CD4-positive, alpha-beta memory T cell (primary cell): Measurements from ENCODE around the gene NDST1. TPM values are rescaled to one million over a fixed set of nuclear protein-coding genes. Genes with fewer than 3 reads are reported as not detected.

ENCODE experiments used
- CTCF ChIA-PET: fragments of 350-600 bp; sonication (Branson Sonifier 250); formaldehyde crosslinking; loops from one replicate; lab custom pipeline; 2021; ENCODE audit warnings: inconsistent platforms; ENCODE audit not compliant: partially characterized antibody; lab: Charles Lee
- POLR2A ChIA-PET: fragments of 350-600 bp; sonication (Branson Sonifier 250); formaldehyde crosslinking; loops from one replicate; lab custom pipeline; 2021; ENCODE audit not compliant: partially characterized antibody; lab: Charles Lee
- DNase-seq, 5 donors: peaks; one replicate each; pipeline versions ENCODE4 v3.0.0 to v3.0.0-alpha.2; 2020 to 2022; ENCODE audit warnings: mixed read lengths in 1 of 5
- H3K27ac ChIP-seq: one replicate; pipeline ENCODE4 v1.7.0; 2013; ENCODE audit warnings: low read depth, low read length
- H3K27me3 ChIP-seq: 2 replicates; pipeline ENCODE4 v1.7.0; 2013; ENCODE audit warnings: mild to moderate bottlenecking, low read length, moderate library complexity; ENCODE audit not compliant: insufficient read depth
- H3K36me3 ChIP-seq: 2 replicates; pipeline ENCODE4 v1.7.0; 2013; ENCODE audit warnings: mild to moderate bottlenecking, low read length, moderate library complexity; ENCODE audit not compliant: insufficient read depth
- H3K4me1 ChIP-seq: 2 replicates; pipeline ENCODE4 v1.7.0; 2013; ENCODE audit warnings: mild to moderate bottlenecking, low read length, moderate library complexity; ENCODE audit not compliant: insufficient read depth
- H3K4me3 ChIP-seq, 2 donors: one replicate each; pipeline ENCODE4 v1.7.0; 2013; ENCODE audit warnings: low read length in 2 of 2, mild to moderate bottlenecking in 1 of 2
- H3K9me3 ChIP-seq, 2 donors: one replicate each; pipeline ENCODE4 v1.7.0; 2013; ENCODE audit warnings: low read length in 2 of 2, control low read depth in 1 of 2; ENCODE audit not compliant: control insufficient read depth in 1 of 2
- H3K27ac Mint-ChIP-seq, 7 donors: one replicate each; pipeline ENCODE4 v1.8.0; 2020 to 2021; ENCODE audit warnings: mixed read lengths in 7 of 7, mild to moderate bottlenecking in 6 of 7, inconsistent platforms in 3 of 7, moderate library complexity in 3 of 7
- H3K27me3 Mint-ChIP-seq, 2 donors: one replicate each; pipeline ENCODE4 v1.8.0; 2020 to 2021; ENCODE audit warnings: mixed read lengths in 2 of 2
- H3K36me3 Mint-ChIP-seq, 2 donors: one replicate each; pipeline ENCODE4 v1.8.0; 2020 to 2021; ENCODE audit warnings: mixed read lengths in 2 of 2, inconsistent platforms in 1 of 2, mild to moderate bottlenecking in 1 of 2
- H3K4me1 Mint-ChIP-seq, 4 donors: one replicate each; pipeline ENCODE4 v1.8.0; 2020 to 2021; ENCODE audit warnings: mixed read lengths in 4 of 4, mild to moderate bottlenecking in 1 of 4
- H3K4me3 Mint-ChIP-seq, 8 donors: one replicate each; pipeline ENCODE4 v1.8.0; 2020 to 2021; ENCODE audit warnings: mixed read lengths in 8 of 8, mild to moderate bottlenecking in 7 of 8, moderate library complexity in 6 of 8, inconsistent platforms in 3 of 8
- H3K9me3 Mint-ChIP-seq, 8 donors: one replicate each; pipeline ENCODE4 v1.8.0; 2020 to 2021; ENCODE audit warnings: mixed read lengths in 8 of 8, mild to moderate bottlenecking in 5 of 8, inconsistent platforms in 3 of 8, moderate library complexity in 1 of 8
- intact Hi-C: fragments of 100-400 bp; cut with micrococcal nuclease; formaldehyde crosslinking; loops from one replicate; pipeline ENCODE4 v1.15.1; 2023
- polyA plus RNA-seq, 2 donors: library from polyadenylated mRNA; unstranded; fragments of 300-500 nt; fragmentation: Illumina TruSeq; gene quantifications; one replicate each; pipeline ENCODE4 v1.2.3, GENCODE V29; 2021
- total RNA-seq, 2 experiments: library from RNA; stranded (reverse); gene quantifications; one replicate each; pipeline ENCODE4 v1.2.3, GENCODE V29; 2021

NDST1 gene
- total and polyA plus RNA-seq, 4 experiments from 2014 or later = 0.29 to 0.64 (median 0.35) TPM; not detected in 1

- CTCF ChIA-PET = interaction anchor here (1.3 to 1.5 kb wide), 3 partner anchors 11 to 223 kb away, joined by 3 to 4 read pairs (median 3); partner anchors contain the start of gene SMIM3
- no peak overlapping the region for H3K4me3 ChIP-seq
- Mint-ChIP-seq H3K9me3 (no peaks in the 10 kb centered on the region), H3K27ac (no peak overlapping the region), H3K27me3 (no peaks in the 10 kb centered on the region), H3K4me3 (no peak overlapping the region), H3K36me3 (no peaks in the 10 kb centered on the region), H3K4me1 (peaks cover 0 to 1% (median under 1%) of the 10 kb centered on the region in 4 donors)
- H3K36me3 ChIP-seq = no peaks in the 10 kb centered on the region
- DNase-seq = no peak
- intact Hi-C loops = no loop called here
- no peak overlapping the region for H3K27ac ChIP-seq
- H3K4me1 ChIP-seq = no peaks in the 10 kb centered on the region
- no peaks in the 10 kb centered on the region for H3K27me3 ChIP-seq
- POLR2A ChIA-PET = no interaction called here
- no peaks in the 10 kb centered on the region for H3K9me3 ChIP-seq
Measured at GRCh38 chr5:150556106-150556505, 48.2 kb downstream of the NDST1 start.

- H3K4me3 Mint-ChIP-seq = no peak overlapping the region
- POLR2A ChIA-PET = no interaction called here
Measured at GRCh38 chr5:150556859-150557508, 49.1 kb downstream of the NDST1 start.

GRCh38 chr5:150557509-150557872 is 49.6 kb downstream of the NDST1 start:
- no peaks in the 10 kb centered on the region for H3K27me3 Mint-ChIP-seq
- DNase-seq = no peak
- ChIA-PET CTCF (interaction anchor here (0.6 to 7.6 kb wide), 3 partner anchors 99 to 311 kb away, joined by 3 to 141 read pairs (median 4); partner anchors contain the start of gene IRGM), POLR2A (no interaction called here)
- Histone ChIP-seq H3K4me3 (no peak overlapping the region), H3K27ac (no peak overlapping the region), H3K4me1 (no peaks in the 10 kb centered on the region), H3K36me3 (no peaks in the 10 kb centered on the region), H3K9me3 (no peaks in the 10 kb centered on the region), H3K27me3 (no peaks in the 10 kb centered on the region)
- H3K4me1 Mint-ChIP-seq = peaks cover 0 to 1% (median under 1%) of the 10 kb centered on the region in 4 donors
- intact Hi-C loops = no loop called here
- H3K9me3 Mint-ChIP-seq = no peaks in the 10 kb centered on the region
- H3K27ac Mint-ChIP-seq = no peak overlapping the region
- H3K4me3 Mint-ChIP-seq = no peak overlapping the region
- no peaks in the 10 kb centered on the region for H3K36me3 Mint-ChIP-seq

More at GRCh38 chr5:150556859-150557508, 49.1 kb downstream of the NDST1 start:
- Histone ChIP-seq H3K36me3 (no peaks in the 10 kb centered on the region), H3K27me3 (no peaks in the 10 kb centered on the region), H3K27ac (no peak overlapping the region), H3K9me3 (no peaks in the 10 kb centered on the region), H3K4me3 (no peak overlapping the region), H3K4me1 (no peaks in the 10 kb centered on the region)
- DNase-seq = no peak
- intact Hi-C loops = no loop called here
- Mint-ChIP-seq H3K4me1 (peaks cover 0 to 1% (median under 1%) of the 10 kb centered on the region in 4 donors), H3K27ac (peak overlapping the region in 1 of 7 donors; percentile 74), H3K36me3 (no peaks in the 10 kb centered on the region), H3K27me3 (no peaks in the 10 kb centered on the region), H3K9me3 (no peaks in the 10 kb centered on the region)
- CTCF ChIA-PET = interaction anchor here (1.3 to 7.6 kb wide), 3 partner anchors 98 to 289 kb away, joined by 3 to 141 read pairs (median 4); partner anchors contain the start of genes IRGM and SMIM3

- peaks cover 0 to 3% of the 10 kb centered on the region in 2 donors for H3K27me3 Mint-ChIP-seq
- no peaks in the 10 kb centered on the region for H3K36me3 ChIP-seq
- H3K4me3 ChIP-seq = no peak overlapping the region
- H3K4me1 ChIP-seq = no peaks in the 10 kb centered on the region
- H3K9me3 Mint-ChIP-seq = no peaks in the 10 kb centered on the region
- H3K4me1 Mint-ChIP-seq = peaks cover 0 to 1% (median under 1%) of the 10 kb centered on the region in 4 donors
- DNase-seq = no peak
- no peak overlapping the region for H3K4me3 Mint-ChIP-seq
- H3K36me3 Mint-ChIP-seq = no peaks in the 10 kb centered on the region
- ChIA-PET CTCF (interaction anchor here (0.6 to 7.6 kb wide), 4 partner anchors 10 to 310 kb away, joined by 3 to 141 read pairs (median 20); partner anchors contain the start of gene IRGM), POLR2A (no interaction called here)
- H3K27ac Mint-ChIP-seq = no peak overlapping the region
- no peaks in the 10 kb centered on the region for H3K27me3 ChIP-seq
- no peak overlapping the region for H3K27ac ChIP-seq
- intact Hi-C loops = no loop called here
- no peaks in the 10 kb centered on the region for H3K9me3 ChIP-seq
Measured at GRCh38 chr5:150558088-150558621, 50.2 kb downstream of the NDST1 start.

- no peak overlapping the region for H3K27ac Mint-ChIP-seq
- DNase-seq = no peak
- POLR2A ChIA-PET = no interaction called here
- peaks cover 0 to 1% (median under 1%) of the 10 kb centered on the region in 4 donors for H3K4me1 Mint-ChIP-seq
- H3K27me3 Mint-ChIP-seq = peaks cover 0 to 3% of the 10 kb centered on the region in 2 donors
- CTCF ChIA-PET = interaction anchor here (1.0 to 7.6 kb wide), 16 partner anchors 10 to 292 kb away, joined by 3 to 141 read pairs (median 10); partner anchors contain the start of genes IRGM, RBM22 and SMIM3
- H3K4me3 Mint-ChIP-seq = no peak overlapping the region
- no peaks in the 10 kb centered on the region for H3K9me3 Mint-ChIP-seq
- intact Hi-C loops = no loop called here
- Histone ChIP-seq H3K9me3 (no peaks in the 10 kb centered on the region), H3K27me3 (no peaks in the 10 kb centered on the region), H3K4me3 (no peak overlapping the region), H3K4me1 (no peaks in the 10 kb centered on the region), H3K27ac (no peak overlapping the region), H3K36me3 (no peaks in the 10 kb centered on the region)
- no peaks in the 10 kb centered on the region for H3K36me3 Mint-ChIP-seq
Measured at GRCh38 chr5:150559088-150559487, 51.2 kb downstream of the NDST1 start.

GRCh38 chr5:150559701-150560100 is 51.8 kb downstream of the NDST1 start:
- Mint-ChIP-seq H3K4me1 (peaks cover 0 to 1% (median under 1%) of the 10 kb centered on the region in 4 donors), H3K4me3 (no peak overlapping the region), H3K9me3 (no peaks in the 10 kb centered on the region), H3K27me3 (peaks cover 0 to 3% of the 10 kb centered on the region in 2 donors), H3K27ac (no peak overlapping the region), H3K36me3 (no peaks in the 10 kb centered on the region)
- no peak for DNase-seq
- H3K4me3 ChIP-seq = no peak overlapping the region
- no peak overlapping the region for H3K27ac ChIP-seq
- no peaks in the 10 kb centered on the region for H3K9me3 ChIP-seq
- no peaks in the 10 kb centered on the region for H3K4me1 ChIP-seq
- no peaks in the 10 kb centered on the region for H3K36me3 ChIP-seq
- no peaks in the 10 kb centered on the region for H3K27me3 ChIP-seq
- intact Hi-C loops = loop anchor here (2.0 to 5.0 kb wide), 2 partner anchors 101 to 143 kb away; partner anchors contain the start of gene RBM22
- POLR2A ChIA-PET = no interaction called here
- CTCF ChIA-PET = interaction anchor here (0.9 to 7.6 kb wide), 25 partner anchors 10 to 555 kb away, joined by 3 to 141 read pairs (median 8); partner anchors contain the start of genes IRGM, RBM22, RPS14 and SMIM3
